Measurements from ENCODE around the gene CTSV. TPM values are rescaled to one million over a fixed set of nuclear protein-coding genes. Genes with fewer than 3 reads are reported as not detected.

Gene CTSV
- total RNA-seq, 3 donors from 2014 or later (not counting 1 experiment from before 2014, with no cell fraction given): 0.05 TPM; not detected in 2

- H3K4me3 Mint-ChIP-seq: no peak overlapping the region
- H3K9me3 Mint-ChIP-seq: peaks cover 2 to 6% of the 10 kb centered on the region in 2 donors
- ATAC-seq (no peak), DNase-seq (no peak)
- H3K27me3 Mint-ChIP-seq (ENCODE audit: low read depth in 2 of 2): peaks cover 9 to 36% of the 10 kb centered on the region in 2 donors
- no peak overlapping the region for H3K27ac Mint-ChIP-seq
- no peak for TF ChIP-seq CTCF (IDR thresholded peaks at IDR 0.05)
- no peaks in the 10 kb centered on the region for H3K27me3 ChIP-seq (ENCODE audit: control insufficient read depth, insufficient read depth, low read length)
- H3K4me3 ChIP-seq (ENCODE audit: low read length): no peak overlapping the region
- intact Hi-C loops (cut with micrococcal nuclease): no loop called here
- H3K9me3 ChIP-seq (ENCODE audit: control insufficient read depth, insufficient read depth, low read length): no peaks in the 10 kb centered on the region
- H3K4me1 Mint-ChIP-seq: no peaks in the 10 kb centered on the region
- no peaks in the 10 kb centered on the region for H3K36me3 ChIP-seq (ENCODE audit: control insufficient read depth, insufficient read depth, low read length)
- H3K27ac ChIP-seq (ENCODE audit: low read length): no peak overlapping the region
- WGBS (ENCODE audit: insufficient coverage): 98% methylated on average over 19 of the region's 19 CpGs
- no peaks in the 10 kb centered on the region for H3K36me3 Mint-ChIP-seq
- no peaks in the 10 kb centered on the region for H3K4me1 ChIP-seq (ENCODE audit: control insufficient read depth, insufficient read depth, low read length)
Measured at GRCh38 chr9:97067490-97067889, 28.5 kb upstream of the CTSV start.

GRCh38 chr9:97064176-97064575 is 25.2 kb upstream of the CTSV start:
- H3K9me3 Mint-ChIP-seq: peaks cover 2 to 6% of the 10 kb centered on the region in 2 donors
- no peaks in the 10 kb centered on the region for H3K36me3 Mint-ChIP-seq
- no peaks in the 10 kb centered on the region for H3K27me3 ChIP-seq (ENCODE audit: control insufficient read depth, insufficient read depth, low read length)
- ATAC-seq (no peak), DNase-seq (no peak)
- H3K4me1 ChIP-seq (ENCODE audit: control insufficient read depth, insufficient read depth, low read length): no peaks in the 10 kb centered on the region
- intact Hi-C loops (cut with micrococcal nuclease): no loop called here
- H3K4me3 Mint-ChIP-seq: no peak overlapping the region
- no peak overlapping the region for H3K4me3 ChIP-seq (ENCODE audit: low read length)
- H3K27ac ChIP-seq (ENCODE audit: low read length): no peak overlapping the region
- peaks cover 15 to 16% of the 10 kb centered on the region in 2 donors for H3K27me3 Mint-ChIP-seq (ENCODE audit: low read depth in 2 of 2)
- WGBS (ENCODE audit: insufficient coverage): 77% methylated on average over 2 of the region's 2 CpGs
- H3K27ac Mint-ChIP-seq: no peak overlapping the region
- no peak for TF ChIP-seq CTCF (IDR thresholded peaks at IDR 0.05)
- H3K4me1 Mint-ChIP-seq: no peaks in the 10 kb centered on the region
- no peaks in the 10 kb centered on the region for H3K9me3 ChIP-seq (ENCODE audit: control insufficient read depth, insufficient read depth, low read length)
- no peaks in the 10 kb centered on the region for H3K36me3 ChIP-seq (ENCODE audit: control insufficient read depth, insufficient read depth, low read length)

GRCh38 chr9:97060796-97061195 is 21.9 kb upstream of the CTSV start:
- Mint-ChIP-seq H3K36me3 (no peaks in the 10 kb centered on the region), H3K4me1 (no peaks in the 10 kb centered on the region), H3K27ac (no peak overlapping the region), H3K27me3 (ENCODE audit: low read depth in 2 of 2) (peaks cover 9 to 13% of the 10 kb centered on the region in 2 donors), H3K4me3 (no peak overlapping the region), H3K9me3 (no peaks in the 10 kb centered on the region)
- no peaks in the 10 kb centered on the region for H3K27me3 ChIP-seq (ENCODE audit: control insufficient read depth, insufficient read depth, low read length)
- intact Hi-C loops (cut with micrococcal nuclease): no loop called here
- WGBS (ENCODE audit: insufficient coverage): 92% methylated on average over 3 of the region's 3 CpGs
- TF ChIP-seq CTCF (IDR thresholded peaks at IDR 0.05): no peak
- ATAC-seq (no peak), DNase-seq (no peak)
- no peaks in the 10 kb centered on the region for H3K9me3 ChIP-seq (ENCODE audit: control insufficient read depth, insufficient read depth, low read length)
- H3K4me1 ChIP-seq (ENCODE audit: control insufficient read depth, insufficient read depth, low read length): no peaks in the 10 kb centered on the region
- no peaks in the 10 kb centered on the region for H3K36me3 ChIP-seq (ENCODE audit: control insufficient read depth, insufficient read depth, low read length)
- no peak overlapping the region for H3K27ac ChIP-seq (ENCODE audit: low read length)
- H3K4me3 ChIP-seq (ENCODE audit: low read length): no peak overlapping the region

- TF ChIP-seq CTCF (IDR thresholded peaks at IDR 0.05): no peak
- no peaks in the 10 kb centered on the region for H3K27me3 ChIP-seq (ENCODE audit: control insufficient read depth, insufficient read depth, low read length)
Measured at GRCh38 chr9:97059626-97060025, 20.7 kb upstream of the CTSV start.

More at GRCh38 chr9:97059626-97060025, 20.7 kb upstream of the CTSV start:
- no peak for ATAC-seq
- Histone ChIP-seq H3K4me3 (ENCODE audit: low read length) (no peak overlapping the region), H3K27ac (ENCODE audit: low read length) (no peak overlapping the region), H3K36me3 (ENCODE audit: control insufficient read depth, insufficient read depth, low read length) (no peaks in the 10 kb centered on the region), H3K9me3 (ENCODE audit: control insufficient read depth, insufficient read depth, low read length) (no peaks in the 10 kb centered on the region), H3K4me1 (ENCODE audit: control insufficient read depth, insufficient read depth, low read length) (no peaks in the 10 kb centered on the region)
- H3K27me3 Mint-ChIP-seq (ENCODE audit: low read depth in 2 of 2): peaks cover 14% of the 10 kb centered on the region in 2 donors
- H3K9me3 Mint-ChIP-seq: no peaks in the 10 kb centered on the region
- H3K4me3 Mint-ChIP-seq: no peak overlapping the region
- 73% methylated on average over 3 of the region's 3 CpGs for WGBS (ENCODE audit: insufficient coverage)
- intact Hi-C loops (cut with micrococcal nuclease): no loop called here
- H3K36me3 Mint-ChIP-seq: no peaks in the 10 kb centered on the region
- no peaks in the 10 kb centered on the region for H3K4me1 Mint-ChIP-seq
- no peak for DNase-seq
- no peak overlapping the region for H3K27ac Mint-ChIP-seq

Data from natural killer cell (primary cell).